ENCODE measurements around the gene LRIT1.

Gene LRIT1

DNA sequence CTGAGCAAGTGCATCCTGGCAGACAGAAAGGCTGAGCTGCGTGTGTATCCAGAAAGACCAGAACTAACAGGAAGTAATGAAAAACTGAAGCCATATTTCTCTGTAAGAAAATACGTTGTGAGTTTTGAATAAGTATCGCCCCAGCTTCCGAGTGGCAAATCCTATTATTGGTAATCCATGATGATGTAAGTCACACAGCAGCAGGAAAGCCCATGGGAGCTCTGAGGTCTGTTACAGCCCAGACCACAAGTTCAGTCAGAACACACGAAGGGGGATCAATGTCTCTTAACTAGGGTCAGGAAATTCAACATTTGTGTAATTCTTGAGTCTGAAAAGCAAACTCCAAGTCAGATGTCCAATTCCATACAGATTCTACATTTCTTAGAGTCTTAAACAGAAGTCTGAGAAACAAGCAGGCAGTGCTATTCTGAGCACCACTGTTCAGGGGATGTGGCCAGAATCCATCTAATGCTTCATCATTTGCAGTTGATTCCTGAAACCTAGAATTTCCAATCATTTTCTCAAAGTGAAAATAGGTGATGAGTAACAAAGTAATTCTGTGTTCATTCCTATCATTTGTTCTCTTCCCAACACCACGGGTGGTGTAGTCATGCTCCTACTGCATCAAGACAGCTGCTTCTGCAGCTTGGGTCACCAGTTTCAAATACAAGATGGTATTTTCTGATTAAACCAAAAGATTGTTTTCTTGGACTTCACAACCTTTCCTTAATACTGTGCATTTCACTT is 15.7 kb downstream of the LRIT1 start, which contains the start of gene LRIT2:
Gene LRIT2 (minus strand): TSS at position 118 of the 747 bp plus-strand sequence. CDS start 24 bp downstream, at position 94.
- no peaks in the 10 kb centered on the region for H3K27me3 ChIP-seq (ENCODE audit: control insufficient read depth, insufficient read depth, low read length)
- no peaks in the 10 kb centered on the region for H3K9me3 ChIP-seq (ENCODE audit: control insufficient read depth, low read length)
- no peaks in the 10 kb centered on the region for H3K4me1 ChIP-seq (ENCODE audit: control insufficient read depth, insufficient read depth, low read length)
- no peak within 1 kb of the TSS for H3K4me3 ChIP-seq (ENCODE audit: low read length)
- no peaks in the 10 kb centered on the region for H3K36me3 ChIP-seq (ENCODE audit: control insufficient read depth, insufficient read depth, low read length)
- no peak within 1 kb of the TSS for H3K9ac ChIP-seq (ENCODE audit: low read length)

DNA sequence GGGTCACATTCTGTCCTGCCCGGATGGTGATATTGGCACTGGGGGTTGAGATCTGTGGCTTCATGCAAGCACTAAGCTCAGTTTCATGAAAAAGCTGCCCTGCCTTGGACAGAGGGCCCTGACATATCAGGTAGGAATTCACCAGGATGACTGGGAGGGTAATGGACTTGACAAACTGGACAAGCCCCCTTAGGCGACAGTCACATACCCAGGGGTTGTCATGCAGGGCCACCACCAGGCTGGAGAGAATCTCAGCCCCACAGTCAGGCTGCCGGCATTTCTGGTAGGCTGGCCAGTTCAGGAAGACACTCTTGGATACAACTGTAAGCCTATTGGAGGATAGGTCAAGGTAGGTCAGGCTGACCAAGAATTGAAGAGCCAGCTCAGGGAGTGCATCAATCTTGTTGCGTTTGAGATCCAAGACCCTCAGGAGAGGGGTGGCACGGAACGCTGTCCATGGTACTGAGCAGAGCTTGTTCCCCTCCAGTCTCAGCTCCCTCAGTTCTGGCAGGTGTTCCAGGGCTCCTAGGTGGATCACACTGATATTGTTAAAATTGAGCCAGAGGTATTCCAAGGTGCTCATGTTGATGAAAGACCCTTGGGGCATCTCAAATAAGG is 16.8 kb downstream of the LRIT1 start:
- no peaks in the 10 kb centered on the region for H3K4me1 ChIP-seq (ENCODE audit: control insufficient read depth, insufficient read depth, low read length)
- H3K4me3 ChIP-seq (ENCODE audit: low read length): no peak overlapping the region
- no peaks in the 10 kb centered on the region for H3K27me3 ChIP-seq (ENCODE audit: control insufficient read depth, insufficient read depth, low read length)
- no peak overlapping the region for H3K9ac ChIP-seq (ENCODE audit: low read length)
- no peaks in the 10 kb centered on the region for H3K36me3 ChIP-seq (ENCODE audit: control insufficient read depth, insufficient read depth, low read length)
- no peaks in the 10 kb centered on the region for H3K9me3 ChIP-seq (ENCODE audit: control insufficient read depth, low read length)

DNA sequence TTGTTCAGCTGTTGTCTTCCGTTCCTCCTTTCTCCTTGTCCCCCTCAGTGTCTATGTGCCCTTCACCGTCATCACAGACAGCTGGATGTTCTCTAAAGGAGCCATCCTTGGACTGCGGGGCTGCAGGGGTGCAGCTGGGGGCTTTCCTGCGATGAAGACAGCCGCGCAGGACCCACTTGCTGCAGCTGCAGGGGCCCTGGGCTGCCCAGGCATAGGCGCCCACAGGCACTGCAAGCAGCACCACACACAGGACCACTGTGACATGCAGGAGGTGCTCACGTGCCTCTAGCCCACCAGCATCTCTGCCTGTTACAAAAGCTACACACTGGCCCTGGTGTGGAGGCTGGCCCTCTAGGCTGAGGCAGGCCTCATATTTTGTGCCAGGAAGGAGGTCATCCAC is 19.4 kb downstream of the LRIT1 start:
- Histone ChIP-seq H3K27me3 (ENCODE audit: control insufficient read depth, insufficient read depth, low read length) (no peaks in the 10 kb centered on the region), H3K9me3 (ENCODE audit: control insufficient read depth, low read length) (no peaks in the 10 kb centered on the region), H3K4me1 (ENCODE audit: control insufficient read depth, insufficient read depth, low read length) (no peaks in the 10 kb centered on the region), H3K4me3 (ENCODE audit: low read length) (no peak overlapping the region), H3K9ac (ENCODE audit: low read length) (no peak overlapping the region), H3K36me3 (ENCODE audit: control insufficient read depth, insufficient read depth, low read length) (no peaks in the 10 kb centered on the region)

DNA sequence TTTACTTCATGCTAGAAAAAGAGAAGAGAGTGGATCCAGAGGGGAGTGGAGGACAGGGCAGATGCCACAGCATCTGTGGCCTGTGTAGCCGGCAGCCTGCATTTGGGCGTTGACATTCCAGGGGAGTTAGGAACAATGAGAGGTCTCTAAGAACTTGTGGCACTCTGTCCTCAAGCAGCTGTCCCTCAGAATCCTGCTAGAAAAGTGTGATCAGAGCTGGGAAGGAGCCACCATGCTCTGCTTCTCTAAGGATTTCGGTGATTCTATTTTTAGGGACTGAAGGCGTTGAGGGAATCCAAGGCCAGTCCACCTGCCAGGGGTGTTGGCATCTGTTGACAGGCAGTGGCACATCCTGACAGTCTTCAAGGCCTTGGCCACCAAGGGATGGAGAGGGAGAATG is 23.6 kb downstream of the LRIT1 start:
- no peaks in the 10 kb centered on the region for H3K4me1 ChIP-seq (ENCODE audit: control insufficient read depth, insufficient read depth, low read length)
- H3K4me3 ChIP-seq (ENCODE audit: low read length): no peak overlapping the region
- H3K9me3 ChIP-seq (ENCODE audit: control insufficient read depth, low read length): no peaks in the 10 kb centered on the region
- no peak overlapping the region for H3K9ac ChIP-seq (ENCODE audit: low read length)
- H3K27me3 ChIP-seq (ENCODE audit: control insufficient read depth, insufficient read depth, low read length): peaks cover 3% of the 10 kb centered on the region
- no peaks in the 10 kb centered on the region for H3K36me3 ChIP-seq (ENCODE audit: control insufficient read depth, insufficient read depth, low read length)

DNA sequence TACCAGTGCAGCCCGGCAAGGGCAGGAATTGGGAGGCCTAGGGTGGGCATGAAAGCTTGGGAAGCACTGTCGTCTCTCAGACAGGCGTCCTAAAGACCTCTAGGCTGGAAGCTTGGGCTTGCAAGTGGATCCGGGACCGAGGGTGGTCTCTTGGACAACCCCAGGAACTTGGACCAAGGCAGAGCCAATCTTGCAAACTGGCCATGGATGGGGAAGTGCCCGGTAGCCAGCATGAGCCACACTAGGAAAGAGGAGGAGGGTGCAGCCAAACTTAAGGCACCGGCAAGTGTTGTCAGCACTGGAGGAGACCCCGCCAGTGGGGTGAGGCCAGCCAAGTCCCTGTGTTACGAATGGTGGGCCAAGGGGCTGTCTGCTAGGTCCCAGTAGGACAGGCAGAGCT is 24.5 kb downstream of the LRIT1 start:
- H3K27me3 ChIP-seq (ENCODE audit: control insufficient read depth, insufficient read depth, low read length): peaks cover 3% of the 10 kb centered on the region
- no peaks in the 10 kb centered on the region for H3K36me3 ChIP-seq (ENCODE audit: control insufficient read depth, insufficient read depth, low read length)
- H3K4me3 ChIP-seq (ENCODE audit: low read length): no peak overlapping the region
- no peak overlapping the region for H3K9ac ChIP-seq (ENCODE audit: low read length)
- H3K4me1 ChIP-seq (ENCODE audit: control insufficient read depth, insufficient read depth, low read length): no peaks in the 10 kb centered on the region
- no peaks in the 10 kb centered on the region for H3K9me3 ChIP-seq (ENCODE audit: control insufficient read depth, low read length)

DNA sequence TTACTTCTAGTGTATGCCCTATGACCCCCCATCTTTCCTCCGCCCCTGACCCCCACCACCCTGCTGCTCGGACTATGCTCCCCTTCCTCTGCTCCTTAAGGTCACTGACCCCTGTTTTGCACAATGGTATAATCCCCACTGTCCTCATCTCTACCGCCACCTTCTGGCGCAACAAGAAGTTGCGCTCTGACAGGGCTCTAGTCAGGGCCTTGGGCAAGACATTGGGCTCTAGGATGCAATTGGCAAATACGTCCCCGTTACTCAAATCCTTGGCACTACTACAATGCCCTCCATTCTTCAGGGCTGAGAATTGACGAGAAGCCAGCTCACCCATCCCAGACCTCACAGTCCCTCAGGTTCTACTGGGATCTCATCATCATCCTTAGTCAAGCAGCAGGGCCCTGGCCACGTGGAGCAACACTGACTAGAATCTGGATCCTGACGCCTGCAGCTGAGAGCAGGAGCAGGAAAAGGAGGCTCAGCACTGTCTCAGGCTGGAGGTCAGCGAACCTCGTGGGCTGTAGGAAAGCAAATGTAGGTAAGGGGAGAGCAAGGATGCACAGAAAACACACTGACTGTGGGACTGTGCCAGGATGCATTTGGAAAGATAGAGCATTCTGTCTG is 26.6 kb downstream of the LRIT1 start:
- no peak overlapping the region for H3K9ac ChIP-seq (ENCODE audit: low read length)
- peaks cover 3% of the 10 kb centered on the region for H3K27me3 ChIP-seq (ENCODE audit: control insufficient read depth, insufficient read depth, low read length)
- H3K9me3 ChIP-seq (ENCODE audit: control insufficient read depth, low read length): no peaks in the 10 kb centered on the region
- H3K4me1 ChIP-seq (ENCODE audit: control insufficient read depth, insufficient read depth, low read length): no peaks in the 10 kb centered on the region
- no peak overlapping the region for H3K4me3 ChIP-seq (ENCODE audit: low read length)
- no peaks in the 10 kb centered on the region for H3K36me3 ChIP-seq (ENCODE audit: control insufficient read depth, insufficient read depth, low read length)

DNA sequence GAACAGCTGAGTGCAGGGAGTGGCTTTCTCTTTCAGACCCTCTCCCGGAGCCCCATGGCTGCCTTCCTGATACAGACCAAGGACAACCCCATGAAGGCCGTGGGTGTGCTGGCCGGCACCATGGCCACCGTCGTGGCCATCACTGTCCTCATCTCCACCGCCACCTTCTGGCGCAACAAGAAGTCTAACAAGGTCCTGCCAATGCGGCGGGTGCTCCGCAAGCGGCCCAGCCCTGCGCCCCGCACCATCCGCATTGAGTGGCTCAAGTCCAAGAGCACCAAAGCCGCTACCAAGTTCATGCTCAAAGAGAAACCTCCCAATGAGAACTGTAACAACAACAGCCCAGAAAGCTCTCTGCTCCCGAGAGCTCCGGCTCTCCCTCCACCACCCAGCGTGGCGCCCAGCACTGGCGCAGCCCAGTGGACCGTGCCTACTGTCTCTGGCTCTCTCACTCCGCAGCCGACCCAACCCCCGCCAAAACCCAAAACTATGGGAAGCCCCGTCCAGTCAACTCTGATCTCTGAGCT is 27.2 kb downstream of the LRIT1 start:
- Histone ChIP-seq H3K4me1 (ENCODE audit: control insufficient read depth, insufficient read depth, low read length) (no peaks in the 10 kb centered on the region), H3K36me3 (ENCODE audit: control insufficient read depth, insufficient read depth, low read length) (no peaks in the 10 kb centered on the region), H3K4me3 (ENCODE audit: low read length) (no peak overlapping the region), H3K9ac (ENCODE audit: low read length) (no peak overlapping the region), H3K9me3 (ENCODE audit: control insufficient read depth, low read length) (no peaks in the 10 kb centered on the region), H3K27me3 (ENCODE audit: control insufficient read depth, insufficient read depth, low read length) (peaks cover 3% of the 10 kb centered on the region)

DNA sequence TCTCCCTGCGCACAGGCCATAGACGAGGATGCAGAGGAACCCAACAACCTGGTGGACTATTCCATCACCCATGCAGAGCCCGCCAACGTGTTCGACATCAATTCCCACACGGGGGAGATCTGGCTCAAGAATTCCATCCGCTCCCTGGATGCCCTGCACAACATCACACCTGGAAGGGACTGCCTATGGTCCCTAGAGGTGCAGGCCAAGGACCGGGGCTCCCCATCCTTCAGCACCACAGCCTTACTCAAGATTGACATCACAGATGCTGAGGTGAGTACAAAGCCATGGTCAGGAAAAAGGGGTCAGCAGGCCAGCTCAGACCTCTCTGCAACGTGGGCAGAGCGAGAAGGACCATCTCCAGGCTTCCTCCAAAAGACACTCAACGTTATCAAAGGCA is 28.3 kb downstream of the LRIT1 start:
- Histone ChIP-seq H3K4me3 (ENCODE audit: low read length) (no peak overlapping the region), H3K36me3 (ENCODE audit: control insufficient read depth, insufficient read depth, low read length) (no peaks in the 10 kb centered on the region), H3K9me3 (ENCODE audit: control insufficient read depth, low read length) (no peaks in the 10 kb centered on the region), H3K9ac (ENCODE audit: low read length) (no peak overlapping the region), H3K27me3 (ENCODE audit: control insufficient read depth, insufficient read depth, low read length) (peaks cover 3% of the 10 kb centered on the region), H3K4me1 (ENCODE audit: control insufficient read depth, insufficient read depth, low read length) (no peaks in the 10 kb centered on the region)

DNA sequence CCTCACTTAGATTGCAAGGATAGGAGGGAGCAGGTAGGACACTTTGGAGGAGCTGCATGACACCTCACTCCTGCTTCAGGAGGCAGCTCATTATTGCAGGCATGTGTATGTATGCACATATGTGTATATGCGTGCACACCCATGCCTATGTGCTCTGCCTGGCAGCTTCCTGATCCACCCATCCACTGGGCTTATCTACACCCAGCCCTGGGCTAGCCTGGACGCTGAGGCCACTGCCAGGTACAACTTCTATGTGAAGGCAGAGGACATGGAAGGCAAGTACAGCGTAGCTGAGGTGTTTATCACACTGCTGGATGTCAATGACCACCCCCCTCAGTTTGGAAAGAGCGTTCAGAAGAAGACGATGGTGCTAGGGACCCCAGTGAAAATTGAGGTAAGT is 29.3 kb downstream of the LRIT1 start:
- Histone ChIP-seq H3K9ac (ENCODE audit: low read length) (no peak overlapping the region), H3K36me3 (ENCODE audit: control insufficient read depth, insufficient read depth, low read length) (no peaks in the 10 kb centered on the region)

DNA sequence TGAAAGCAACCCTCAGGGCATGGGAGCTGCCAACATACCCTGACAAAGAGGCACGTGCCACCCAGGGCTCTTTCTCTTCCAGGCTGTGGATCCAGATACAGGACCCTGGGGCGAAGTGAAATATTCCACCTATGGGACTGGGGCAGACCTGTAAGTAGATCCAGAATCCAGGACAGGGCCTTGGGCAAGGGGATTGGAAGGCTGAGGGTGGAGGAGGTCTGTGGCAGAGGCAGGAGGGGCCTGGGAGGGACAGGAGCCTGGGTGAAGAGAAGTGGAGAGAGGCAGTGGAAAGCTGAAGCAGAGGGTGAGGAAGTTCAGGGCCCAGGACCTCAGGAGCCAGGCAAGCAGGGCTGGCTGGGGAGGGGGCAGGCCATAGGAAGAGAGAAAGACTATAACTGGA is 29.8 kb downstream of the LRIT1 start:
- Histone ChIP-seq H3K9me3 (ENCODE audit: control insufficient read depth, low read length) (no peaks in the 10 kb centered on the region), H3K9ac (ENCODE audit: low read length) (no peak overlapping the region), H3K4me3 (ENCODE audit: low read length) (no peak overlapping the region), H3K27me3 (ENCODE audit: control insufficient read depth, insufficient read depth, low read length) (peaks cover 3% of the 10 kb centered on the region), H3K36me3 (ENCODE audit: control insufficient read depth, insufficient read depth, low read length) (no peaks in the 10 kb centered on the region), H3K4me1 (ENCODE audit: control insufficient read depth, insufficient read depth, low read length) (no peaks in the 10 kb centered on the region)

More for the DNA sequence above, 29.3 kb downstream of the LRIT1 start:
- no peaks in the 10 kb centered on the region for H3K4me1 ChIP-seq (ENCODE audit: control insufficient read depth, insufficient read depth, low read length)
- H3K27me3 ChIP-seq (ENCODE audit: control insufficient read depth, insufficient read depth, low read length): peaks cover 3% of the 10 kb centered on the region
- no peak overlapping the region for H3K4me3 ChIP-seq (ENCODE audit: low read length)
- no peaks in the 10 kb centered on the region for H3K9me3 ChIP-seq (ENCODE audit: control insufficient read depth, low read length)

DNA sequence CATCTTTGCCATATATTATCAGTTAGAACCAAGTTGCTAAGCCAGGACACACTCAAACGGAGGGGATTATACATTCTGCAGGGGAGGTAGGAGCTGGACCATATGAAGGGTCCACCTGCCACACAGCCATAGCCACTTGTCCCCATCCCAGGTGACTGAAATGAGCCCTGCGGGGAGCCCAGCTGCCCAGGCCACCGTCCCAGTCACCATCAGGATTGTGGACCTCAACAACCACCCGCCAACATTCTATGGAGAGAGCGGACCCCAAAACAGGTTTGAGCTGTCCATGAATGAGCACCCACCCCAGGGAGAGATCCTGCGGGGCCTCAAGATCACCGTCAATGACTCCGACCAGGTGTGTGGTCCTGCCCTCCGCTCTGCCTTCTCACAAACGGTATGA is 33.3 kb downstream of the LRIT1 start:
- no peaks in the 10 kb centered on the region for H3K9me3 ChIP-seq (ENCODE audit: control insufficient read depth, low read length)
- no peaks in the 10 kb centered on the region for H3K27me3 ChIP-seq (ENCODE audit: control insufficient read depth, insufficient read depth, low read length)
- no peak overlapping the region for H3K4me3 ChIP-seq (ENCODE audit: low read length)
- no peak overlapping the region for H3K9ac ChIP-seq (ENCODE audit: low read length)
- H3K4me1 ChIP-seq (ENCODE audit: control insufficient read depth, insufficient read depth, low read length): no peaks in the 10 kb centered on the region
- no peaks in the 10 kb centered on the region for H3K36me3 ChIP-seq (ENCODE audit: control insufficient read depth, insufficient read depth, low read length)

DNA sequence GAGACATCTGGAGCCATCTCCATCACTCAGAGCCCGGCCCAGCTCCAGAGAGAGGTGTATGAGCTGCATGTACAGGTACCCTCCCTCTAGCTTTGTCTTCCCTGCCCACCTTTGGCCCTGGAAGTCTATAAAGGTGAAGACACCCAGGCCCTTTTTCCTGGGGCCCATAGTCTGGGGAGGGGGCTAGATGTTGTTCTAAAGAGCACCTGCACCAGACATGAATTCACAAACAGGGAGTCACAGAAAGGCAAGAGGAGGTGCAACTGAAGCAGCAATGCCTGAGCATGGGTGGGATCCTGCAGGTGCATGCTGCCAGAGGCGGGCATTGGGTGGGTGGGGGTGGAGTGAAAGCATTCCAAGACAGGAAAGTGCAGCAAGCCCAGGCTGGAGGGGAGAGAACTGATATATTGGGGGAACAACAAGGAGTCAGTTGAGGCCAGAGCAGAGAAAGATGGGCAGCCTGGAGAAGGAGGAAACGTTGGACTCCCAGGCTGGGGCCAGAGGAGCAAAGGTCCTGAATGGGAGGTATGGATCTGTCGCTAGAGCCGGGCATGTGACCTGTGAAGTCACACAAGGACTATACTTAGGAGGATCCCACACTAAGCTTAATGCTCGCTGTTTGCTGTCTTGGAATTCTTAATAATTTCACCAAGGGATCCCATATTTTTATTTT is 35.4 kb downstream of the LRIT1 start:
- Histone ChIP-seq H3K36me3 (ENCODE audit: control insufficient read depth, insufficient read depth, low read length) (no peaks in the 10 kb centered on the region), H3K4me3 (ENCODE audit: low read length) (no peak overlapping the region), H3K4me1 (ENCODE audit: control insufficient read depth, insufficient read depth, low read length) (no peaks in the 10 kb centered on the region), H3K9me3 (ENCODE audit: control insufficient read depth, low read length) (no peaks in the 10 kb centered on the region), H3K9ac (ENCODE audit: low read length) (no peak overlapping the region), H3K27me3 (ENCODE audit: control insufficient read depth, insufficient read depth, low read length) (no peaks in the 10 kb centered on the region)
